HL-60 (cell line): ENCODE results near the gene SH2B3.

Experiments
- DNase-seq, 2 experiments: peaks; one replicate each; pipeline ENCODE4 v3.0.0-alpha.2; 2010 to 2020; ENCODE audit warnings: low read depth in 1 of 2, low spot score in 1 of 2
- H3K27ac ChIP-seq: fragments of 250-450 bp; sonication (Bioruptor Pico); replicated peaks from 2 replicates; pipeline ENCODE4 v1.5.1; 2020; ENCODE audit warnings: mild to moderate bottlenecking, moderate library complexity
- H3K27me3 ChIP-seq: fragments of 250-450 bp; sonication (Bioruptor Pico); 2 replicates; pipeline ENCODE4 v1.5.1; 2021; ENCODE audit warnings: mild to moderate bottlenecking, moderate library complexity; ENCODE audit not compliant: insufficient read depth, poor library complexity, severe bottlenecking
- H3K4me3 ChIP-seq: replicated peaks from 2 replicates; pipeline ENCODE4 v1.5.1; 2011; ENCODE audit warnings: mild to moderate bottlenecking, control low read depth, low read length; ENCODE audit not compliant: insufficient read depth
- CTCF ChIP-seq: IDR thresholded peaks from one replicate; pipeline ENCODE4 v1.5.1; 2011; ENCODE audit warnings: low read length, control low read depth, inconsistent platforms; ENCODE audit not compliant: insufficient read depth
- GABPA ChIP-seq: IDR thresholded peaks from 2 replicates; pipeline ENCODE4 v1.6.1; 2012; ENCODE audit warnings: low read depth
- POLR2AphosphoS5 ChIP-seq: IDR thresholded peaks from 2 replicates; pipeline ENCODE4 v1.6.1; 2012; ENCODE audit warnings: low read depth
- REST ChIP-seq: IDR thresholded peaks from 2 replicates; pipeline ENCODE4 v1.6.1; 2012; ENCODE audit warnings: low read depth; ENCODE audit not compliant: insufficient replicate concordance
- SPI1 ChIP-seq: IDR thresholded peaks from 2 replicates; pipeline ENCODE4 v1.6.1; 2012; ENCODE audit warnings: low read depth, mild to moderate bottlenecking, borderline replicate concordance

The SH2B3 gene

GRCh38 chr12:111439657-111440151 is 34.0 kb downstream of the SH2B3 start:
- no peak overlapping the region for H3K4me3 ChIP-seq
- DNase-seq: no peak
- H3K27ac ChIP-seq: peak overlapping the region; percentile 75
- no peak for TF ChIP-seq GABPA
- TF ChIP-seq CTCF: no peak
- TF ChIP-seq POLR2AphosphoS5: no peak
- TF ChIP-seq REST: no peak
- TF ChIP-seq SPI1: no peak
- H3K27me3 ChIP-seq: no peaks in the 10 kb centered on the region

GRCh38 chr12:111440152-111440551 is 34.4 kb downstream of the SH2B3 start:
- no peak for DNase-seq
- no peak overlapping the region for H3K4me3 ChIP-seq
- no peak overlapping the region for H3K27ac ChIP-seq
- TF ChIP-seq GABPA: no peak
- peak; percentile 11; the same call in 1 of the 2 replicates for TF ChIP-seq POLR2AphosphoS5
- H3K27me3 ChIP-seq: no peaks in the 10 kb centered on the region

GRCh38 chr12:111440631-111441030 is 34.9 kb downstream of the SH2B3 start:
- Histone ChIP-seq H3K27me3 (no peaks in the 10 kb centered on the region), H3K27ac (no peak overlapping the region), H3K4me3 (no peak overlapping the region)
- no peak for DNase-seq
- TF ChIP-seq CTCF: no peak
- TF ChIP-seq POLR2AphosphoS5: no peak; the same call in 1 of the 2 replicates
- no peak for TF ChIP-seq GABPA
- TF ChIP-seq REST: no peak
- no peak for TF ChIP-seq SPI1

GRCh38 chr12:111441107-111441928 is 35.6 kb downstream of the SH2B3 start:
- no peak for DNase-seq
- no peak for TF ChIP-seq REST
- no peak for TF ChIP-seq GABPA
- TF ChIP-seq POLR2AphosphoS5: no peak
- TF ChIP-seq SPI1: no peak
- TF ChIP-seq CTCF: no peak
- Histone ChIP-seq H3K4me3 (no peak overlapping the region), H3K27me3 (no peaks in the 10 kb centered on the region), H3K27ac (no peak overlapping the region)
